HCT116 (cell line): Measurements from ENCODE around the gene LAMTOR4. TPM values are rescaled to one million over a fixed set of nuclear protein-coding genes. Genes with fewer than 3 reads are reported as not detected.
"Not testable (repeated sequence)": the region's sequence is repeated elsewhere in the genome, so short reads cannot be mapped to it uniquely, and the experiment has no call there.

ENCODE experiments used
- ATAC-seq: fragments of 200-7000 bp; cut with Tn5 transposase; 2 replicates; pipeline ENCODE4 v1.9.1; 2020; ENCODE audit warnings: mild to moderate bottlenecking, moderate library complexity
- BruUV-seq: library from RNA; stranded (reverse); fragments of 400-500 nt; replicated peaks from 2 replicates; lab custom pipeline; 2021; lab: Mats Ljungman, UMichigan
- CTCF ChIA-PET: fragments of 300-600 bp; sonication (Branson Sonifier 250); formaldehyde crosslinking; loops from one replicate; lab custom pipeline; 2021; ENCODE audit warnings: antibody characterized with exemption; lab: Charles Lee
- POLR2A ChIA-PET: fragments of 300-600, 350-600 bp; sonication (Branson Sonifier 250); formaldehyde crosslinking; loops from one replicate; lab custom pipeline; 2021; ENCODE audit warnings: antibody characterized with exemption; lab: Charles Lee
- RAD21 ChIA-PET, 2 experiments: fragments of 300-600 bp; sonication (Branson Sonifier 250); formaldehyde crosslinking; loops; one replicate each; lab custom pipeline; 2023; ENCODE audit warnings: low total read pairs in 2 of 2; ENCODE audit not compliant: uncharacterized antibody in 2 of 2, unreplicated experiment in 2 of 2, low non-redundant PET in 1 of 2; lab: Charles Lee
- DNase-seq: peaks from one replicate; pipeline ENCODE4 v3.0.0-alpha.2; 2010; ENCODE audit warnings: low read depth, low spot score
- H2AFZ ChIP-seq: fragments of 200-600 bp; shearing (Covaris generic), sonication (generic); 2 replicates; pipeline ENCODE4 v1.6.1; 2017; ENCODE audit warnings: low read depth, mixed run types, mixed read lengths, antibody characterized with exemption, low read length; ENCODE audit not compliant: poor library complexity, severe bottlenecking
- H3K27ac ChIP-seq: 2 replicates; pipeline ENCODE4 v1.5.1; 2012; ENCODE audit warnings: low read depth, low read length
- H3K27me3 ChIP-seq: fragments of 200-600 bp; sonication (generic); 2 replicates; pipeline ENCODE4 v1.6.1; 2016; ENCODE audit warnings: mixed run types, low read length, mixed read lengths; ENCODE audit not compliant: insufficient read depth
- H3K36me3 ChIP-seq, 2 experiments: fragments of 200-500 bp in 1 of 2; fragments of 200-600 bp in 1 of 2; sonication (Bioruptor generic) in 1 of 2; sonication (generic) in 1 of 2; 2 replicates each; pipeline versions ENCODE4 v1.5.1 to v1.6.1; 2014 to 2016; ENCODE audit warnings: low read length in 2 of 2, inconsistent platforms in 1 of 2, mixed read lengths in 1 of 2, mixed run types in 1 of 2; ENCODE audit not compliant: insufficient read depth in 2 of 2, control insufficient read depth in 1 of 2
- H3K4me1 ChIP-seq, 2 experiments: fragments of 200-600 bp in 1 of 2; sonication (generic) in 1 of 2; 2 replicates each; pipeline versions ENCODE4 v1.5.1 to v1.6.1; 2012 to 2017; ENCODE audit warnings: low read length in 2 of 2, inconsistent platforms in 1 of 2, mild to moderate bottlenecking in 1 of 2, mixed read lengths in 1 of 2, mixed run types in 1 of 2, moderate library complexity in 1 of 2; ENCODE audit not compliant: insufficient read depth in 2 of 2, control insufficient read depth in 1 of 2
- H3K4me2 ChIP-seq: fragments of 200-600 bp; sonication (generic); 2 replicates; pipeline ENCODE4 v1.6.1; 2017; ENCODE audit warnings: mixed run types, low read length, mixed read lengths
- H3K4me3 ChIP-seq, 2 experiments: fragments of 200-600 bp in 1 of 2; sonication (generic) in 1 of 2; replicated peaks in 1 of 2; 2 replicates each; pipeline ENCODE4 v1.5.1; 2011 to 2016; ENCODE audit warnings: low read length in 2 of 2, control low read depth in 1 of 2, low read depth in 1 of 2, mild to moderate bottlenecking in 1 of 2, mixed read lengths in 1 of 2, mixed run types in 1 of 2
- H3K79me2 ChIP-seq: fragments of 200-600 bp; sonication (generic); 2 replicates; pipeline ENCODE4 v1.6.1; 2017; ENCODE audit warnings: mild to moderate bottlenecking, mixed run types, low read length, moderate library complexity, mixed read lengths; ENCODE audit not compliant: insufficient read depth
- H3K9ac ChIP-seq: fragments of 200-600 bp; sonication (generic); 2 replicates; pipeline ENCODE4 v1.6.1; 2016; ENCODE audit warnings: low read length, mixed read lengths
- H3K9me2 ChIP-seq: fragments of 200-600 bp; sonication (generic), shearing (Covaris generic); 2 replicates; pipeline ENCODE4 v1.6.1; 2017; ENCODE audit warnings: mixed run types, mild to moderate bottlenecking, moderate library complexity; ENCODE audit not compliant: insufficient read depth
- H3K9me3 ChIP-seq, 2 experiments: fragments of 200-500 bp in 1 of 2; fragments of 200-600 bp in 1 of 2; sonication (Bioruptor generic) in 1 of 2; sonication (generic) in 1 of 2; 2 replicates each; pipeline ENCODE4 v1.6.1; 2014 to 2017; ENCODE audit warnings: low read length in 2 of 2, mixed read lengths in 2 of 2, inconsistent platforms in 1 of 2, low read depth in 1 of 2, mild to moderate bottlenecking in 1 of 2, mixed run types in 1 of 2, moderate library complexity in 1 of 2; ENCODE audit not compliant: control insufficient read depth in 1 of 2, insufficient read depth in 1 of 2
- H4K20me1 ChIP-seq: fragments of 200-600 bp; sonication (generic), shearing (Covaris generic); 2 replicates; pipeline ENCODE4 v1.6.1; 2017; ENCODE audit warnings: mixed run types, mild to moderate bottlenecking, moderate library complexity; ENCODE audit not compliant: insufficient read depth
- EZH2 ChIP-seq: fragments of 200-600 bp; sonication (generic); IDR thresholded peaks from 2 replicates; pipeline ENCODE4 v1.6.1; 2017; ENCODE audit warnings: antibody characterized with exemption, mixed run types
- FOSL1 ChIP-seq: IDR thresholded peaks from 2 replicates; pipeline ENCODE4 v1.6.1; 2012; ENCODE audit warnings: low read depth
- JUND ChIP-seq: IDR thresholded peaks from 2 replicates; pipeline ENCODE4 v1.6.1; 2012
- MAX ChIP-seq: IDR thresholded peaks from 2 replicates; pipeline ENCODE4 v1.6.1; 2012
- POLR2AphosphoS5 ChIP-seq: IDR thresholded peaks from 2 replicates; pipeline ENCODE4 v1.6.1; 2011; ENCODE audit warnings: mild to moderate bottlenecking, low read depth, low read length, moderate library complexity
- RAD21 ChIP-seq: IDR thresholded peaks from 2 replicates; pipeline ENCODE4 v1.6.1; 2012; ENCODE audit warnings: low read depth, mild to moderate bottlenecking
- SIN3A ChIP-seq: IDR thresholded peaks from 2 replicates; pipeline ENCODE4 v1.6.1; 2012; ENCODE audit warnings: low read depth
- SRF ChIP-seq: IDR thresholded peaks from 2 replicates; pipeline ENCODE4 v1.6.1; 2012; ENCODE audit warnings: low read depth
- TCF7L2 ChIP-seq: IDR thresholded peaks from 2 replicates; pipeline ENCODE4 v1.7.0; 2011; ENCODE audit warnings: borderline replicate concordance, inconsistent platforms; ENCODE audit not compliant: insufficient read depth, insufficient read length; ENCODE audit errors: extremely low read depth
- ZBTB33 ChIP-seq: IDR thresholded peaks from 2 replicates; pipeline ENCODE4 v1.6.1; 2011; ENCODE audit warnings: mild to moderate bottlenecking, low read length, moderate library complexity; ENCODE audit not compliant: insufficient replicate concordance; ENCODE audit errors: extremely low read depth
- ZNF274 ChIP-seq: fragments of 200-500 bp; sonication (Bioruptor generic); IDR thresholded peaks from 2 replicates; pipeline ENCODE4 v1.6.1; 2014; ENCODE audit warnings: mild to moderate bottlenecking, low read depth, low read length, inconsistent platforms
- intact Hi-C: fragments of 100-400 bp; cut with micrococcal nuclease; formaldehyde crosslinking; loops from 2 replicates; pipeline ENCODE4 v1.10.0; 2022
- total RNA-seq: library from RNA; stranded (reverse); gene quantifications from one replicate; pipeline ENCODE4 v1.2.1, GENCODE V29; 2021; ENCODE audit not compliant: unreplicated experiment
- TF ChIP-seq, protein P1 (sequence below): IDR thresholded peaks from 2 replicates; pipeline ENCODE4 v1.6.1; 2012
- TF ChIP-seq, protein P2 (sequence below), 3 experiments: fragments of 200-600 bp in 1 of 3; sonication (generic) in 1 of 3; IDR thresholded peaks in 2 of 3; conservative IDR thresholded peaks in 1 of 3; 2 replicates each; pipeline ENCODE4 v1.5.1; 2012 to 2017; ENCODE audit warnings: low read depth in 2 of 3, low read length in 2 of 3, antibody characterized with exemption in 1 of 3, borderline replicate concordance in 1 of 3, control low read depth in 1 of 3, mild to moderate bottlenecking in 1 of 3, mixed read lengths in 1 of 3, mixed run types in 1 of 3, moderate library complexity in 1 of 3; ENCODE audit not compliant: insufficient read depth in 1 of 3

LAMTOR4 gene
- total RNA-seq, 1 experiment from 2014 or later, result 152 TPM

DNA sequence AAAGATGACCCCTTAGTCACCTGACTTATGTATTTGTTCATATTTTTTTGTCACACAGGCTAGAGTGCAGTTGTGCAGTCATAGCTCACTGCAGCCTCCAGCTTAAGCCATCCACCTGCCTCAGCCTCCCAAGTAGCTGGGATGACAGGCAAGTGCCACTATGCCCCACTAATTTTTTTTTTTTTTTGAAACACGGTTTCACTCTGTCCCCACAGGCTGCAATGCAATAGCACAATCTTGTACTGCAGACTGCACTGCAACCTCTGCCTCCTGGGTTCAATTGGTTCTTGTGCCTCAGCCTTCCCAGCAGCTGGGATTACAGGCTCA lies 20.1 kb upstream of the LAMTOR4 start:
- no peak overlapping the region for H3K27ac ChIP-seq
- H3K4me1 ChIP-seq, result peaks cover 37 to 54% of the 10 kb centered on the region in 2 experiments
- intact Hi-C loops, result no loop called here
- DNase-seq, result no peak
- CTCF ChIA-PET, result no interaction called here
- no peaks in the 10 kb centered on the region for H3K27me3 ChIP-seq
- POLR2A ChIA-PET, result interaction anchor here (0.9 to 1.4 kb wide), 3 partner anchors 20 to 209 kb away, joined by 3 to 4 read pairs (median 3); partner anchors contain the start of genes LAMTOR4 and TRIM4
- RAD21 ChIA-PET, result no interaction called here
- no peaks in the 10 kb centered on the region for H4K20me1 ChIP-seq
- H3K9ac ChIP-seq, result no peak overlapping the region
- BruUV-seq, result TSS peak; percentile 19
- H3K4me2 ChIP-seq, result peak overlapping the region; percentile 84
- H3K9me3 ChIP-seq, result no peaks in the 10 kb centered on the region
- no peak for ATAC-seq
- H3K36me3 ChIP-seq, result no peaks in the 10 kb centered on the region
- H3K79me2 ChIP-seq, result peaks cover 9% of the 10 kb centered on the region; the same call in 1 of the 2 replicates
- H3K9me2 ChIP-seq, result no peaks in the 10 kb centered on the region
- no peak overlapping the region for H3K4me3 ChIP-seq
- TF ChIP-seq ZNF274 (no peak), EZH2 (no peak), ZBTB33 (no peak), JUND (no peak), TCF7L2 (no peak), SIN3A (no peak), POLR2AphosphoS5 (no peak), FOSL1 (no peak), MAX (no peak), SRF (no peak), RAD21 (no peak)
- TF ChIP-seq, protein P1, sequence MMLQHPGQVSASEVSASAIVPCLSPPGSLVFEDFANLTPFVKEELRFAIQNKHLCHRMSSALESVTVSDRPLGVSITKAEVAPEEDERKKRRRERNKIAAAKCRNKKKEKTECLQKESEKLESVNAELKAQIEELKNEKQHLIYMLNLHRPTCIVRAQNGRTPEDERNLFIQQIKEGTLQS, result no peak
- TF ChIP-seq, protein P2, sequence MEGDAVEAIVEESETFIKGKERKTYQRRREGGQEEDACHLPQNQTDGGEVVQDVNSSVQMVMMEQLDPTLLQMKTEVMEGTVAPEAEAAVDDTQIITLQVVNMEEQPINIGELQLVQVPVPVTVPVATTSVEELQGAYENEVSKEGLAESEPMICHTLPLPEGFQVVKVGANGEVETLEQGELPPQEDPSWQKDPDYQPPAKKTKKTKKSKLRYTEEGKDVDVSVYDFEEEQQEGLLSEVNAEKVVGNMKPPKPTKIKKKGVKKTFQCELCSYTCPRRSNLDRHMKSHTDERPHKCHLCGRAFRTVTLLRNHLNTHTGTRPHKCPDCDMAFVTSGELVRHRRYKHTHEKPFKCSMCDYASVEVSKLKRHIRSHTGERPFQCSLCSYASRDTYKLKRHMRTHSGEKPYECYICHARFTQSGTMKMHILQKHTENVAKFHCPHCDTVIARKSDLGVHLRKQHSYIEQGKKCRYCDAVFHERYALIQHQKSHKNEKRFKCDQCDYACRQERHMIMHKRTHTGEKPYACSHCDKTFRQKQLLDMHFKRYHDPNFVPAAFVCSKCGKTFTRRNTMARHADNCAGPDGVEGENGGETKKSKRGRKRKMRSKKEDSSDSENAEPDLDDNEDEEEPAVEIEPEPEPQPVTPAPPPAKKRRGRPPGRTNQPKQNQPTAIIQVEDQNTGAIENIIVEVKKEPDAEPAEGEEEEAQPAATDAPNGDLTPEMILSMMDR (IDR thresholded peaks at IDR 0.05 in 2 of 3, conservative IDR thresholded peaks at IDR 0.05 in 1 of 3; ENCODE audit: borderline replicate concordance in 1 of 3, insufficient read depth in 1 of 3, low read depth in 2 of 3, low read length in 2 of 3), result no peak
- H2AFZ ChIP-seq, result no peak overlapping the region

DNA sequence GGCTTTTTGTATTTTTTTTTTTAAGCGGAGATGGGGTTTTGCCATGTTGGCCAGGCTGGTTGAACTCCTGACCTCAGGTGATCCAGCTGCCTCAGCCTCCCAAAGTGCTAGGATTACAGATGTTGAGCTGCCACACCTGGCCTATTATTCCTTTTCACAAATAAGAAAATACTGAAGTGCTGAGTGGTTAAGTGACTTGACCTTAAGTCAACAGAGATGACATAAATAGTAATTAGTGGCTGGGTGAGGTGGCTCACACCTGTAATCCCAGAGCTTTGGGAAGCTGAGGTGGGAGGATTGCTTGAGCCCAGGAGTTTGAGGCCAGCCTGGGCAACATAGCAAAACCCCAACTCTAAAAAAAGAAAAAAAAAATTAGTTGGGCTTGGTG lies 18.5 kb upstream of the LAMTOR4 start:
- H3K27ac ChIP-seq, result peak overlapping the region; percentile 10
- H4K20me1 ChIP-seq, BruUV-seq, H2AFZ ChIP-seq, DNase-seq, H3K9me3 ChIP-seq, H3K79me2 ChIP-seq, H3K4me3 ChIP-seq, H3K9ac ChIP-seq, ATAC-seq, H3K27me3 ChIP-seq, H3K36me3 ChIP-seq, H3K9me2 ChIP-seq, RAD21 ChIA-PET, POLR2A ChIA-PET: not testable (repeated sequence)
- H3K4me2 ChIP-seq, result peak overlapping the region; percentile 84
- H3K4me1 ChIP-seq, result peaks cover 31 to 45% of the 10 kb centered on the region in 2 experiments
- CTCF ChIA-PET, result interaction anchor here (1.0 to 3.7 kb wide), 6 partner anchors 9 to 277 kb away, joined by 3 to 47 read pairs (median 8); partner anchors contain the start of genes AP4M1 and MCM7
- intact Hi-C loops, result loop anchor here (1.0 to 5.0 kb wide), 2 partner anchors 136 to 212 kb away; no protein-coding TSS in a partner anchor
